HG02588 (cell line): ENCODE data around the gene LANCL1.

ENCODE experiments used
- ATAC-seq: cut with Tn5 transposase; IDR thresholded peaks from one replicate; pipeline ENCODE4 v1.9.1; 2021; ENCODE audit warnings: mild to moderate bottlenecking, moderate library complexity; ENCODE audit not compliant: unreplicated experiment

LANCL1 gene, protein sequence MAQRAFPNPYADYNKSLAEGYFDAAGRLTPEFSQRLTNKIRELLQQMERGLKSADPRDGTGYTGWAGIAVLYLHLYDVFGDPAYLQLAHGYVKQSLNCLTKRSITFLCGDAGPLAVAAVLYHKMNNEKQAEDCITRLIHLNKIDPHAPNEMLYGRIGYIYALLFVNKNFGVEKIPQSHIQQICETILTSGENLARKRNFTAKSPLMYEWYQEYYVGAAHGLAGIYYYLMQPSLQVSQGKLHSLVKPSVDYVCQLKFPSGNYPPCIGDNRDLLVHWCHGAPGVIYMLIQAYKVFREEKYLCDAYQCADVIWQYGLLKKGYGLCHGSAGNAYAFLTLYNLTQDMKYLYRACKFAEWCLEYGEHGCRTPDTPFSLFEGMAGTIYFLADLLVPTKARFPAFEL

DNA sequence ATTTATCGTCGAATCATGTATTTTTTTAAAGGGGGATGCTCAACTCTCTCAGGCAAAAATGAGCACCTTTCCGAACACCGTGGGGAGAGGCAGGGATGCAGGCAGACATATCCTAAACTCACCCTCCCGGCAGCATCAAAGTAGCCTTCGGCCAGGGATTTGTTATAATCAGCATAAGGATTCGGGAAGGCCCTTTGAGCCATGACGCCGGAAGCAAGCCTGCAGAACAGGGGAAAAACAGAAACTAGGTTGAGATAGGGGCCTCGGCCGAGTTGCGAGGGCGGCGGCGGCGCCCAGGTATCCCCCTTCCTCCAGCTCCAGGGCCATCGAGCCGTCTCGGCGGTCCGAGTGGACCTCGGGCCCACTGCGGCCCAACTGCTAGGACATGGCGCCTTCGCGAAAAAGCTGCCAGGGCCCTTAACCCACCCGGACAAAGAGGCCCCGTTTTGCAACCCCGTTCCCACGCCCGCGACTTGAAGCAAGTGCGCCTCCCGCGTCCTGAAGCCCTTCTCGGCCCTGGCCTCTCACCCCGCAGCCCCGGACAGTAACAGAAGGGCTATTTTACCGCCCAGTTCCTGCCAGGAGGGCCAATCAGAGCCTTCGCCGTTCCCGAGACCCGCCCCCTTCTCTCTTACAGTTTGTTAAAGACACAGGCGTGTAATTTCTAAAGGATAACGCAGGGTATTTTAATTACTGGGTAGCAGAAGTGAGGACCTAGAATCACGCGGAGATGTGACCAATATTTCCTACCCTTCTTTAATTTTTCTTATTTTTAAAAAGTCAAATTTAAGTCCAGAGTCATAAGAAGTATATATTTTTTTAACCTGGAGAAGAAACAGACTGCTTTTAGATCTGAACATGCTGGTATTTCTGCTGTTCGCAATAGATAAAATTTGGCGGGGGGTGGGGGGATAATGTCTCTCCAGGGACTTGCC, at the start of gene LANCL1:
TSS of gene LANCL1 (minus strand) at position 566 of the 935 bp plus-strand sequence. CDS start at position 203, 363 bp downstream.
- ATAC-seq = peak; percentile 100

DNA sequence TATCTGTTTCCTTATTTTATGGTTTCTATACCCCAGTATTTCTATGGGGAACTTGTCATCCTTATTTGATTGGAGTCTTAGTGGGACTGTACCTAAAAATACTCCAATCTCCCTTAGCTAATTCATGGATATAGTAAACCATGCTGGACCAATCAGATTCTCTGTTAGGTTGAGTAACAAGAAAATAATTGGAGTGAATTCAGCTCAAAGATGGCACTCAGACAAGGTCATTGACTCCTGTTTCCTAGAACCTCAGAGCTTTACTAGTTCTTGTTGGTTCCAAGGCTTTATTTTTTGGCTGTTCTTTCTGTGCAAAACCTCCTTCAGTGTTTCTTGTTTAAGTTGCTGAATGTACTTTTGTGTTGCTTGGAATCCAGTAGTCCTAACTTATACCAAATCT, 48.0 kb upstream of the LANCL1 start:
- ATAC-seq = no peak

GRCh38 chr2:210523650-210524289, 47.2 kb upstream of the LANCL1 start:
- no peak for ATAC-seq

DNA sequence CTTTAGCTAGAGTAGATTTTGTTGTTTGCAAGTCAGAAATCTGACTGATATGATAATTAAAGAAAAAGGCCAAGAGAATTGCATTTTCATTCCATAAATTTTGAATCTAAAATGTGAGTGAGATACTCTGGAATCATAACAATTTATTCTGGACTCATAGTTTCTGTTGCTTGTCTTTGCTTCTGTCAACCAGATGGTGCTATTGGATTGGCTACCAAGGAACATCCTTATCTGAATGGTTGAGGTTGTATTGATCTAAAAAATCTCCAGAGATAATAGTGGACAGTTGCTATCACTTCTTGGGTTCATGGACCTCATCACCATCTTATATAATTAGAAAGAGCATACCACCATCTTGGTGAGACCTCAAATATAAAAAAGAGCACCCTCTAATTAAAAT, 45.8 kb upstream of the LANCL1 start:
- no peak for ATAC-seq

DNA sequence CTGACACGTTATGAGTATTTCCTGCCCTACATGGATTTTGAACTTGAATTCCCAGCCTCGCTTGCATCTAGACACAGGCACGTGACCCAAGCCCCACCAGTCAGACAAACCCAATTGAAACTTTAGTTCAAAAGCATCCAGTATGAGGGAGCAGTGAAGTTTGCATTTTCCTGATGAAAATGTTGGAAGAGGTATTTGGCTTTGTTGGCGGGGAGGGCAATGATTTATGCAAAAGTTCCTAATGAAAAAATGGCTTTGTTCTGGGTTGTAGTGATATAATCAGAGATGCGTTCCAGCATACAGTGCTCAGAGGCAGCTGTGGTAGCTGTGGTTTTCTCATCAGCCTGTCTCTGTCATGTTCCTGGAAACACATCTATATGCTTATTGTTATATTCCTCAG, 43.0 kb upstream of the LANCL1 start:
- ATAC-seq = no peak

DNA sequence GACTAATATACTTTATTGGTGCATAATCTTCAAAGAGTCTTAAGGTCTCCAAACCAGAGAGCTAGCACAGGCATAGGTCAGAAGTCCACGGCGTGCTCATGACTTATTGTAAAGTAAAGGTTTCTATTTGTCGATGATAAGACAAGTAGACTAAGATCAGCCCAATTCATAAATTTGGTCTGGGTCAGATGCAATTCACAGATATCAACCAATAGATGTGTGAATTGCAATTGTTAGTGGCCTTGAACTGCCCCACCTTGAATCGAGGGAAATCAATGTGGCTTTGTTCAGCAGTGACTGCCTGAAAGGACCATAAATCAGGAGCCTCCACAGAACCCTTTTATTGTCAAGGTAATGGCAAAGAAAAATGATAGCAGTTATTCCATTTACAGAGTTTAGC, 40.7 kb upstream of the LANCL1 start:
- ATAC-seq = no peak

DNA sequence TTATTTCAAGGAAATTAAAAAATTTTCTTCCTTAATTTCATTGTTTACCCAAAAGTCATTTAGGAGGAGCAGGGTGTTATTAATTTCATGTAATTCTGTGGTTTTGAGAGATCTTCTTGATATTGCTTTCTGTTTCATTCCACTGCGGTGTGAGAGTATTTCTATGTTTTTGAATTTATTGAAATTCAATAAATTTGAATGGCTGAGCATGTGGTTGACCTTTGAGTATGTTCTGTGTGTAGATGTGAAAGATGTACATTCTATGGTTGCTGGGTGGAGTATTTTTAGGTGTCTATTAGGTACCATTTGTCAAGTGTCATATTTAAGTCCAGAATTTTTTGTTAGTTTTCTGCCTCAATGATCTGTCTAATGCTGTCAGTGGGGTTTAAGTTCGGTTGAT, 39.4 kb upstream of the LANCL1 start:
- no peak for ATAC-seq

DNA sequence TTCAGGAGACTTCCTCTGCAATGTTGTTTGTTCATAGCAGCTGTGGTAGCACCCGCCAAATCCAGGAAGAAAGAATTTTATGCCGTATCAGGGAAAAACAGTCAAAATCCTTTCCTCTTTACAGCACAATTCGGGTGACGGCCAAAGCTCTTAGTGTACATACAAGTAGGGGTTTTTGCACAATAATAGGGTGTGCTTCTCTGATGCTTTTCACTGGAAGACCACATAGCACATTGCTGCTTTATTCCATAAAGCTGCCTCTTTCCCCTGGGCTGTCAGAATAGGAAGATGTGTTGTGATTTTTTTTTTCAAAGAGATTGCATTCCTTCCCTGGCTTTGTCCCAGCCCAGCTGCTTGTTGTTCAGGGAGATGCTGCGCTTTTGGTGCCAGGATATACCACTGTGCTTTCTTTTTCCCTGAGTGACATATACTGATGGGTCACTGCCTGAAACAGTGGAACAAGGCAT, 27.2 kb upstream of the LANCL1 start:
- no peak for ATAC-seq

- peak; percentile 91 for ATAC-seq
These were observed 26.6 kb upstream of the LANCL1 start for GRCh38 chr2:210503001-210503623.

- peak; percentile 72 for ATAC-seq
These were observed 20.0 kb upstream of the LANCL1 start for GRCh38 chr2:210496512-210496911.

- no peak for ATAC-seq
These were observed 17.0 kb upstream of the LANCL1 start for GRCh38 chr2:210493528-210493927.

DNA sequence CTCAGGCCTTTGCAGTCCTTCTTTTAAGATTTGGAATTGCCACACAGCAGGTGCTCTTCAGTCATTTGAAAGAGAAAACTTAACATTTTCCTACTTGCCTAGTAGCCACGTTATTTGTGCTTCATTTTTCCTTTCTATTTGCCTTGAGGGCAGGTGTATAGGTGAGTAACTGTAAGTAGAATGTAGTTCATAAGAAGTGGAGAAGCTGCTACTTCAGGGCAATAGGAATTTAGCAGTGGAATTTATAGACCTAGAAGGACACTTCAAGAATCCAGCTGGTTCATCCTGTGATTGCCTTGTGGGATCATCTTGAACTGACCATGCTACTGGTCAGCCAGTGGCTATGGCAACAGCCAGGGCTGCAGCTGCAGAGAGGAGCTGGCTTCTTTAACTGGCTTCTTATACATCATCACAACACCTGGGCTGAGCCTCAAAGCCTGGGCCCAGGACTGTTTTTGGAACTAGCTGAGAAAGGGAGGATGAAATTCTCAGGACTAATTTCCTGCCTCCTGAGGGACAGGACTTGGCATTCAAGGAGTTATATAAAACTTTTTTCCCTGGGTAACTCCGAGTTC, 5.1 kb upstream of the LANCL1 start:
- no peak for ATAC-seq

- ATAC-seq = no peak
These were observed 4.2 kb upstream of the LANCL1 start for GRCh38 chr2:210480764-210481163.

DNA sequence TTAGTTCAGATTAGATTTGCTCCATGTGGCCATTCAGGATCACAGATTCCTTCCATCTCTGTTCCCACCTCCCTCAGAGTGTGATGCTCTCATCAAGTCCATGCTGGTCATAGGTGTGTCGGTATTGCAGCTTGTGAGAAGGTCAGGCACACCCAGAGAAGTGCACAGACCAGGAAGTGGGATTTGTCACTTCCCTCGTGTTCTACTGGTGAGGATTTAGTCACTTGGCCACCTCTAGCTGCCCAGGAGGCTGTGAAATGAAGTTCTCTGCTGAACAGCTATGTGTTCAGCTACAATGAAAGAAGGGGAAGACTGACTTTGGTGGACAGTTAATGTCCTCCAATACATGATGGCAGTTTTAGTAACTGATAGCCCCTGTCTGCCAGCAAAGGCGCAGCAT, 3.5 kb upstream of the LANCL1 start:
- no peak for ATAC-seq

- ATAC-seq = no peak
These were observed 2.1 kb upstream of the LANCL1 start for GRCh38 chr2:210478661-210479060.

GRCh38 chr2:210477496-210477895, 937 bp upstream of the LANCL1 start:
- ATAC-seq = no peak

GRCh38 chr2:210475706-210476105, 853 bp downstream of the LANCL1 start:
- no peak for ATAC-seq

GRCh38 chr2:210474776-210475175, 1.8 kb downstream of the LANCL1 start:
- ATAC-seq = no peak

GRCh38 chr2:210461401-210461800, 15.2 kb downstream of the LANCL1 start:
- ATAC-seq = peak; percentile 44
